GM19023 (cell line): ENCODE results near the gene FAM136A.
A peak's percentile ranks its signal among the peaks of the same experiment; 100 is the strongest.
"Not testable (repeated sequence)": the region's sequence is repeated elsewhere in the genome, so short reads cannot be mapped to it uniquely, and the experiment has no call there.

Experiments used
- ATAC-seq: cut with Tn5 transposase; IDR thresholded peaks from one replicate; pipeline ENCODE4 v1.9.1; 2021; ENCODE audit warnings: mild to moderate bottlenecking, moderate library complexity; ENCODE audit not compliant: unreplicated experiment

FAM136A gene

GRCh38 chr2:70301344-70302194 is at the start of gene FAM136A:
Gene FAM136A (minus strand): TSS chr2:70302067. CDS start chr2:70302011, 56 bp downstream.
- peak; percentile 79 for ATAC-seq

GRCh38 chr2:70349921-70350685 is 48.2 kb upstream of the FAM136A start:
- no peak for ATAC-seq

GRCh38 chr2:70347831-70348230 is 46.0 kb upstream of the FAM136A start:
- no peak for ATAC-seq

- no peak for ATAC-seq
Measured at GRCh38 chr2:70344195-70344594, 42.3 kb upstream of the FAM136A start.

- ATAC-seq, result no peak
Measured at GRCh38 chr2:70341477-70341765, 39.6 kb upstream of the FAM136A start.

GRCh38 chr2:70340761-70341476 is 39.1 kb upstream of the FAM136A start:
- ATAC-seq, result no peak

- ATAC-seq, result no peak
Measured at GRCh38 chr2:70340075-70340474, 38.2 kb upstream of the FAM136A start.

GRCh38 chr2:70336552-70336951 is 34.7 kb upstream of the FAM136A start:
- ATAC-seq, result no peak

GRCh38 chr2:70331012-70331411 is 29.1 kb upstream of the FAM136A start:
- no peak for ATAC-seq

GRCh38 chr2:70330476-70330875 is 28.6 kb upstream of the FAM136A start:
- ATAC-seq, result no peak

- no peak for ATAC-seq
Measured at GRCh38 chr2:70328921-70329561, 27.2 kb upstream of the FAM136A start.

GRCh38 chr2:70325875-70326274 is 24.0 kb upstream of the FAM136A start:
- ATAC-seq, result no peak

GRCh38 chr2:70322518-70322917 is 20.7 kb upstream of the FAM136A start:
- ATAC-seq, result no peak

- ATAC-seq, result no peak
Measured at GRCh38 chr2:70321370-70321769, 19.5 kb upstream of the FAM136A start.

GRCh38 chr2:70314640-70315039 is 12.8 kb upstream of the FAM136A start:
- no peak for ATAC-seq

- ATAC-seq, result no peak
Measured at GRCh38 chr2:70312560-70312959, 10.7 kb upstream of the FAM136A start.

- no peak for ATAC-seq
Measured at GRCh38 chr2:70310899-70311298, 9.0 kb upstream of the FAM136A start.

- ATAC-seq, result no peak
Measured at GRCh38 chr2:70305531-70305930, 3.7 kb upstream of the FAM136A start.

GRCh38 chr2:70304498-70304897 is 2.6 kb upstream of the FAM136A start:
- no peak for ATAC-seq

- no peak for ATAC-seq
Measured at GRCh38 chr2:70303186-70303585, 1.3 kb upstream of the FAM136A start.

- not testable (repeated sequence) for ATAC-seq
Measured at GRCh38 chr2:70302195-70302546, 304 bp upstream of the FAM136A start.
